ENCODE data around the gene DDO.
A peak's percentile ranks its signal among the peaks of the same experiment; 100 is the strongest.
"Not testable (repeated sequence)": the region's sequence is repeated elsewhere in the genome, so short reads cannot be mapped to it uniquely, and the experiment has no call there.

The DDO gene

DNA sequence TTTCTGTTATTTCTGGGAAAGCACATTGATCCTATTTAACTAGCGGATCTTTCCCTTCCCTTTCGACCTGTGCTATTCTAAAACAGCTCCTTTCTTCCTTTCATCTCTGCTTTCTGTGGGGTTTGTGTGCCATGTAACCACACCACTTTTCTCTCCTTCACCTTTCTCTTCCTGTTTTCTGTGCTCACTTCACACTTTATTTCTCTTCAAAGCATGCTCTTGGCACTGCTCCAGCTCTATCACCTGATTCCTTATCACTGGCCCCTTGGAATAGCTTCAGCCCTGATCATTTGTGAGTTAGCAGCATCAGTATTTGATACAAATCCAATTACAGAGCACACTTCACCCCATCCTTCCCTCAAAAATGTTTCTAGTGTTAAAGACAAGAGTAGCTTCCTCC, 49.1 kb downstream of the DDO start:
- no peak for DNase-seq

- no peak for DNase-seq
These were observed 50.8 kb downstream of the DDO start for GRCh38 chr6:110364364-110365105.

- DNase-seq, result no peak
These were observed 51.6 kb downstream of the DDO start for GRCh38 chr6:110363748-110364147.

DNA sequence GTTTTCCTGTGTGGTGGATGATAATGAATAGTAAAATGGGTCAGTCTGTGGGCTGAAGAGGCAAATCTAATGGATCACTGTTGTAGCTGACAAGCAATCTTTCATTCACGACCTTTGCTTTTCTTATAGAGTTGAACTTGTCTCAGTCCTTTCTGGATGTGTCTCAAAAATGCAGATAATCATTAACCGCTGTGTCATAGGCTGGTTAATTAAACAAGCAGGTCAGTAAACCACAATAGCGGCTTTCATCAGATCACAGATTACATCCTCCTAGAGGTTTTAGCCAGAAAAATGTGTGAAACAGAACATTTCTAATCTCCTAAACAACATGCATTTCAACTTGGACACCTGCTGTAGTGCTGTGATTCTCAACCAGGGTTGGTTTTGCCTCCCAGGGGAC, 54.7 kb downstream of the DDO start:
- no peak for DNase-seq

DNA sequence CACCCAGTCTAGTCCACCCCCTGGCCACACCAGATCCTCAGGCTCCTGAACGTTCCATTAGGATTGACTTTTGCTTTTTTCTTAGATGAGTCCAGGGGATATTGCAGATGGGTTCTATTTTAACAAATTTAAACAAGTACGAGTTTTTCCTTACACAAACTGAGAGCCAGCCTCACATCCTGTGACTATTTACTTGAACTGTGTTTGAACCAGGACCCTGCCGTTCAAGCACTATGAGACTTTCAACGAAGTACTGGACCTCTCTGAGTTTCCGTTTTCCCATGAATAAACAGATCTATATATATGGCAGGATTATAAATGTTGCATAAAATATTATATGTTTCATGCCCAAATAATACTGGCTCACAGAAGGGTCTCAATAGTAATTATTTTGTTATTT, 55.8 kb downstream of the DDO start:
- no peak for DNase-seq

DNA sequence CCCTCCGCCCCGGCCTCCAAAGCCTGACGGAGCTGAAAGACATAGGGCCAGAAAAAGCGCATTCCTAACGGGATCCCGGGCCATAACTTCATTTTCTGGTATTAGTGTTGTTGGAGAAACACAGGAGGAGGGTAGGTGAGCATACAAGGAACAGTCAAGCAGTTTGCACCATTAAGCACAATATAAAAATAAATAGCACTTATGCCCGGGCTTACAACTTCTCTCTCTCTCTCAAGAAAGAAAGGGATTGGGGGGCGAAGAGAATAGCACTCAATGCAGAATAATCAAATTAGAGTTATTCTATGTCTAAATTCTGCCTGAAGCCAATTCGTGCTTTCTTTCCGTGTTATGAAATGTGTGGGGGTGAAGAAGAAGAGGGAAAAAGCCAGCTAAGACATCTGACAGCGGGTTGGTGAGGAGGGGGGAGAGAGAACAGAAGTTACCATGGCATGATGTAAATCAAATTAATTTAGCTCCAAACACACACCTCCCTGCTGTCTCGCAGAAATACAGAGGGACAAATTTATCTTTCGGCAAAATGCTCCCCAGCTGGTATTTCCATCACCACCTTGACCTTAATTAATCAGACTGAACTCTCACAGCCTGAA, 56.7 kb downstream of the DDO start:
- DNase-seq, result no peak

DNA sequence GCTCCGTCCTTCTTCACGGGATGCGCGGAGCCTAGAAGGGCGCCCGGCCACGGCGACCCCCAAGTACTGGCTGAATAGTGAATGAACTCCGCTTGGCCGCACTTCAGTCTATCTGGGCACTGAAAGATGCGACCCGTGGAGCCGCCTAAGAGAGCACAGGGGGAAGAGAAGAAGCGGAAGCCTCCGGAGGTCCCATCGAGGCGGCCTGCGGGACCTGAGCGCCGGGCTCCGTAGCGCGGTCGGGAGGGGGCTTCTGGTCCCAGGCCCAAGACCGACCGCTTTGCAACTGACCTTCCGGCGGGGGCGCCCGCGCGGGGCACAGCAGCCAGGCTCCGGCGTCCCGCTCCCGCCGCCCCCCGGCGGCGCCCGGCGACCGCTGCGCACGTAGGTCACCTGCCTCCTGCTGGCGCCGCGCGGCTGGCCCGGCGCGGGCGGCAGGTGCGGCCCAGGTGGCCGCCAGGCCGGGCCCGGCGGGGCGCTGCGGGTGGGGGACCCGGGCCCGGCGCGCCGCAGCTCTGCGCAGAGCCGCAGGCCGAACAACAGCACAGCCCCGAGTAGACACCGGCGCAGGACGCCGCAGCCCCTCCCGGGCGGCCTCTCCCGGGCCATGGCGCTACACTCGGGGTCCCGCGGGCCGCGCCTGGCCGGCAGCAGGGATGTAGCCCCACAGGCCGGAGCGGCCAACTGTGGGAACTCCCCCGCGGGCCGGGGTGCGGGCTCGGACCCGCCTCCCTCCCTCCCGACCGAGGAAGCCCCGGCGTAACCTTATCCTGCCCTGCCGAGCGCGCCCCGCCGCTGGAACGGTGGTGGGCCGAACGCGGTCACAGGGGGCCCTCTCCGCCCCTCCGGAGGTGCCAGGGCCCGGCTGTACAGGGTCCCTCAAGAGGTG, 57.5 kb downstream of the DDO start, which contains the start of gene METTL24:
Gene METTL24 (minus strand): TSS at position 686 of the 889 bp plus-strand sequence. CDS start 77 bp downstream, at position 609.
- DNase-seq, result peak; percentile 9

DNA sequence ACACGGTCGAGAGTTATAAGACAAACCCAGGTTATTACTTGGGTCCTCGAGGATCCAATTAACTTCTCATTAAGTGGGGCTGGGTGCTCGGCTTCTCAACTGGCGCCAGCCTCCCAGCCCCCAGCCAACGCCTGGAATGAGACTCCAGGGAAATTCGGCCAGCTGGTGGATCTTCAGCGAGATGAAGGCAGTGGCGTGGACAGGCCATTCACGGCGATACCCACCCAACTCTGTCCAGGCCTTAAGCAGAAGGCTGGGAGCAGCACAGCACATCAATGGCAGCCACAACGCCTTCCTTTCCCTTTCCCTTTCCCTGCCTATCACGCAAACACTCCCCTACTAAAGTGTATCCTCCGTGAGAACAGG, 58.1 kb downstream of the DDO start:
- no peak for DNase-seq

DNA sequence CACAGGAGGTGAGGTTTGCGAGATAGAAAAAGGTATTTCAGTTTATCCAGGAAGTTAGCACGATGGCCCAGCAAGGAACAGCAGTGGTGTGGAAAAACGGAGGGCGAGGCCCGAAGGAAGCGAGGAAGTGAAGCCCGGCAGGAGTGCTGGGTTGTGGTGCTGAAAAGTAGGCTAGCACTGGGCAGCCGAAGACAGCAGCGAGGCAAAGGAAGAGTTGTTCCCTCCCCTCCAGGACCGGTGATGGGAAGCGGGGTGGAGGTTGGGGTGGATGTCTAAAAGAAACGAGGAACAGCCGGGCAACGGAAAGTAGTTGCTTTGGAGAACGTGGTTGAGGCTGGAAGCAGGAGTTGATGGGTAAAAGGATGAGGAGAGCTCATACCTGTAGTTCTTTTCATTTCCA, 58.6 kb downstream of the DDO start:
- DNase-seq, result no peak

DNA sequence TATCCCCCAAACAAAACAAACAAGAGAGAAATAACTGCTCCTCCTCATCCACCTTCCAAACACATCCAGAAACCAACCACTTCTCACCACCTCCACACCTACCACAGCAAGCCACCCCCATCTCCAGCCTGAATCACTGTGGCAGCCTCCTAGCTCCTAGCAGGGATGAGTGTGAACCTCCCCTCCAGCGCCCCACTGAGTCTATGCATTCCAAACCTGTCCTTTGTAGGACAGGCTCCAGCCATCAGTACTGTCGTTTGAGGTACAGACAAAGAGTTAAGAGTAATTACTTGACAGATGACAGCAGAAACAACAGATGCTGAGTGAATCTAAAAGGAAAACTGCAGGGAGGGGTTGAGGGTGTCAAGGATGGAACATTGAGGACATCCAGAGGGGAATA, 59.6 kb downstream of the DDO start:
- no peak for DNase-seq

DNA sequence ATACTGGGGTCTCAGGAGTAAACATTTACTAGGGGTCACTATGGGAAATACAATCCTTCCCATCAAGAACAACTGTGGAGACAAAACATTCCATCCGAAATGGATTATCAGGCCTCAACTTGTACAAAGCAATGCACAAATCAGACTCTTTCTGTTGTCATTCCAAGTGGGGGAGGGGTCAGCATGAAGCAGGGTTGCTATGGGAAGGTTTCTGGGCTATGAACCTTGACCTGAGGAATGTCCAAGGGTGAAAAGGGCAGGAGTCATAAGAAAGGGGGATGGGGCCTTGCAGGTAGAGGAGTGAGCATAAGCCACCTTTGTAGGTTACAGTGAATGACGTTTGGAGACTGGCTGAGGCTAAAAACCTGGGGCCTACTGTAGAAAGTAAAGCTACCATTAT, 60.4 kb downstream of the DDO start:
- no peak for DNase-seq

GRCh38 chr6:110354153-110354552, 61.2 kb downstream of the DDO start:
- DNase-seq, result no peak

DNA sequence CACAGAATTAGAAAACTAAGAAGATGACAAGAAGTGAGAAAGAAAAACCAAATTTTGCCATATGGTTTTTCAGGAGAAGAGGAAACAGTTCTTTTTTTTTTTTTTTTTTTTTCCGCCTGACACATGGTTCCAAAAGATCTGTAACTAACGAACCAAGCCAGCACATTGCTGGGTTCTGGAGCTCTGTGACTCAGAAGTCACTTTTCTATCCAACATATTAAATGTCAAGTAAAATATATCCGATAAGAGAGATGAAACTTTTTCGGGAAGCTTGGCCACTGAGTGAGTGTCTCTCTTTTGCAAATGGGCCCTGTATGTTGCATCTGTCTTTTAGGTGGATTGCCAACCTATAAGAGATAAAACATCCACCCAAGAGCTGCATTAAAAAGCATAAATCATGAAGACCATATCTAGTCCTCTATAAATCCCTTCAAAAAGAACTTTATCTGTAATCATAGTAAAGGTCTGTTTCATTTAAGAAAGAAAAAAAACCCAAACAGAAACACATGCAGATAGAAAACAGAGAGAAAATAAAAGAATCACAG, 61.8 kb downstream of the DDO start:
- no peak for DNase-seq

DNA sequence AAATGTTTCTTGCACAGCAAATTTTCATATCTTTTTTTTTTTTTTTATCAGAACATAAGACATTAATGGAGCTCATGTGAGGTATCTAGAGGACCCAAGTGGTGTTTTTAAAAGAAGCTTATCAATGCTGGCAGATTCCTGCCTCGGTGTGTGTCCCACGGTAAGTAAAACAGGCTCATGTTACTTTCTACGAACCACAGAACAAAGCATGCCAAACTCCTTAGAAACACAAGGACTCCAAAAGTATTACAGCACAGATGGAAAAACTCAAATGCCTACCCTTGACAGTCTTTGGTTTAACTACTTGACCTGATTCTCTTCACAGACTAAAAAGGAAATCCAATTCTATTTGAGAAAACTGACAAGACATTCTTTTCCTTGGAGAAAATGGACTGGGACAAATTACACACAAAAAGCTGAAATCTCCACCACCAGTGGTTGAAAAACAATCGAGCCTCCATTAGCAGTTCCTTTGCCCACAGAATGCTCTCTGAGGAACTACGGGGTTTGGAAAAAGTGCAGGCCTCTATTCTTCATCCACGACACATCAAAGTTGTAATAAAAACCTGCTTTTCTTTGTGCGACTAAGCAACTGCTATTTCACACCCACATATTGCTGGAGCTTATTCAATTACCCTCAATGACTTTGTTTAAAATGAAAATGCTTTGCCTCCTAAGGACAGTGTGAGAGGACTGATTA, 62.7 kb downstream of the DDO start:
- DNase-seq, result peak; percentile 64

DNA sequence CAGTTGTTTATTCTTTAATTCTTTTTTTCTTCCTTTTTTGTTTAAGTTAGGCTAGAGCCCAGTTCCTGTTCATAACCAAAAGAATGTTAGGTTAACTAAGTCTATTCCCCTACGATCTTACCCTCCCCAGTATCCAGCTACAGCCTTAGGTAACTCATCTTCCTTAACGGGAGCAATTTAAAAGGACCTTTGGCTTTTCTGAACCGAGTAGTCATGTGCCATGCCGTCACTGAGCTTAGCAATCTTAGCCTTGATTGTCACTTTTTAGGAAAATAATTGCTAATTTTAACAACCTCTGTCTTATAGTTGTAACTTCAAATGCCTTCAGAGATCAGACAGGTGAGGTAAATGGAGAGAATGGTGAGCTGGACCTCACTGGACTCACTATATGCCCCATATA, 63.4 kb downstream of the DDO start:
- no peak for DNase-seq

DNA sequence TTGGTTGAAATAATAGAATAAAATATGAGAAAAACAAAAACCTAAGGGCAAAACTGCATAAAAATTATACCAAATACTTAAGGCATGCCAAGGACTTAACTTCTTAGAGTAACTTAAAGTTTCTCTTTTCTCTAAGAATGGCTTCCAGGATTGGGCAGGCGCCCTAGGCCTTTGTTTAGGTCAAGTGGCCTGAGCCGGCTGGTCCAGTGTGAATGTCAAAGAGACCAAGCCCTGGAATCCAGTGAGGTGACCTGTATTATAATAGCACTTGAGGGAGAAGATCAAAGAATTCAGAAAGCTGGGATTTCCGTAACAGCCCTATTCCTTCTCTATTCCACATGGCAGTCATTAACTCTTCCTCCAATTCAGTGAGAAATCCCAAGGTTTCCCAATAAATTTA, 63.8 kb downstream of the DDO start:
- DNase-seq, result no peak

- DNase-seq, result not testable (repeated sequence)
These were observed 64.8 kb downstream of the DDO start for GRCh38 chr6:110350593-110350992.

- DNase-seq, result no peak
These were observed 66.2 kb downstream of the DDO start for GRCh38 chr6:110348961-110349690.

DNA sequence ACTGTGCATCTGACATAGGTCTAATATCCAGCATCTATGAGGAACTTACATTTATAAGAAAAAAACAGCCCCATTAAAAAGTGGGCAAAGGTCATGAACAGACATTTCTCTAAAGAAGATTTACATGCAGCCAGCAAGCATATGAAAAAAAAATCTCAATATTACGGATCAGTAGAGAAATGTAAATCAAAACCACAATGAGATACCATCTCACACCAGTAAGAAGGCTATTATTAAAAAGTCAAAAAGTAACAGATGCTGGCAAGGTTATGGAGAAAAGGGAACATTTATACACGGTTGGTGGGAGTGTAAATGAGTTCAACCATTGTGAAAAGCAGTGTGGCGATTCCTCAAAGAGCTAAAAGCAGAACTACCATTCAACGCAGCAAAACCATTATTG, 70.3 kb downstream of the DDO start:
- no peak for DNase-seq

DNA sequence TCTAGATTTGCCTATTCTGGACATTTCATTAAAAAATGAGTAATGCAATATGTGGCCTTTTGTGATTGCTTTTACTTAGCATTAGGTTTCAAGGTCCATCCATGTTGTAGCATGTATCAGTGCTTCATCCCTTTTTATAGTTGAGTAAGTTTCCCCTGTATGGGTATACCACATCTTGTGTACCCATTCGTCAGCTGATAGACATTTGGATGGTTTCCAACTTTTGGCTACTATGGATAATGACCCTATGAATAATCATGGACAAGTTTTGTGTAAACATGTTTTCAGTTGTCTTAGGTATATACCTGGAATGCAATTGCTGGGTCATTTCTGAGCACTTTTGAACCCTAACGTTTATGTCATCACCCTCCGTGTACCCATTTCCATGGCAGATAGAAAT, 72.6 kb downstream of the DDO start:
- DNase-seq, result no peak
